ENCODE measurements around the gene LARGE1. TPM values are rescaled to one million over a fixed set of nuclear protein-coding genes. Genes with fewer than 3 reads are reported as not detected.

LARGE1 gene
- total RNA-seq, 2 experiments from 2014 or later = 0.69 to 1.1 TPM

DNA sequence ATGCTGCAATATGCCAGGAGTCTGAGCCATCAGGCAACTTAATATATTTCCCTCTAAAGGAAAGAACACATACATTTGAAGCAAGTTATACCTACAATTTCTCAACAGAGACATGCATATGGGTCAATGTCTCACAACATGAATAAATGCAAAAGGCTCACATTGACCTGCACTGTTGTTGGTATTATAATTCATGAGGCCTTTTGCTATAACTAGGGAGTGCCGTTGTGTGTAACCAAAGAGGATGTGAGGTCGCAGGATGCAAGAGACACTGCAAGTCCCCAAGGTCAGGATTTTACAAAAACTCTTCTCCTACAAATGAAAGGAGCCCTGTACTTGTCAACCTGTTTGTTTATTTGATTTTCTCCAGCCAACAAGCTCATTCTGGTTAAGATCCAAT is 250.5 kb downstream of the LARGE1 start:
- DNase-seq = no peak
- intact Hi-C loops (cut with micrococcal nuclease) = no loop called here
- Mint-ChIP-seq H3K27ac (no peak overlapping the region), H3K4me1 (ENCODE audit: low read depth) (no peaks in the 10 kb centered on the region), H3K36me3 (ENCODE audit: low read depth) (no peaks in the 10 kb centered on the region), H3K9me3 (no peaks in the 10 kb centered on the region), H3K27me3 (ENCODE audit: low read depth) (peaks cover 2% of the 10 kb centered on the region), H3K4me3 (no peak overlapping the region)
- CTCF ChIA-PET = no interaction called here

DNA sequence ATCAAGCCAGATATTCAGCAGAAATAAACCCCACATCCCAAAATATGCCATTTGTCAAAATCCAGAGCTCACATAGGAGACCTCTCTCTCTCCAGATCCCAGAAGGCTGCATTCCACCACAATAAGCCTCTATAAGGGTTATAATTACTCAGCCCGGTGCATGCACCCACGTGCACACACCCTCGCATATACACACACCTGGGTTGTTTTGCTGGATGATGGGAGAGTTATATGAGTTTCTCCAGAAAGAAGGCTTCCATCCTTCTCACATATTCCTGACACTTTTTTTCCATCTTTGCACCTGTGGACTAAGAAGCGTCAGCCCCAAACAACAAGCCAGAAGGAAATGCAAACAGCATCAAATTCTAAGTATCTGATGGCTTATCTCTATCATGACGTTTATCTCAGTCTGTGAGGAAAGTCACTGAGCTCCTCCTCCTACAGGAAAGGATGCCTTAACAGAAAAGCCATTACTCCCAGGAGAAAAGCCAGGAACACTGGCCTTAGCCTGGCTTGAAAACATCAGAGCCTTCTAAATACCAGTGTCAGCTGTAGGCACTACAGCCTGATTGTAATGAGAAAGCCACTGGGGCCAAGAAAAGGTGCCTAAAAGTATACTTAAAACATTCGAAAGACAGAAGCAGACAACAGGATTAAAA is 253.2 kb downstream of the LARGE1 start:
- Mint-ChIP-seq H3K27ac (no peak overlapping the region), H3K9me3 (no peaks in the 10 kb centered on the region), H3K4me1 (ENCODE audit: low read depth) (no peaks in the 10 kb centered on the region), H3K27me3 (ENCODE audit: low read depth) (peaks cover 2% of the 10 kb centered on the region), H3K4me3 (no peak overlapping the region), H3K36me3 (ENCODE audit: low read depth) (no peaks in the 10 kb centered on the region)
- intact Hi-C loops (cut with micrococcal nuclease) = no loop called here
- CTCF ChIA-PET = no interaction called here
- DNase-seq = no peak

DNA sequence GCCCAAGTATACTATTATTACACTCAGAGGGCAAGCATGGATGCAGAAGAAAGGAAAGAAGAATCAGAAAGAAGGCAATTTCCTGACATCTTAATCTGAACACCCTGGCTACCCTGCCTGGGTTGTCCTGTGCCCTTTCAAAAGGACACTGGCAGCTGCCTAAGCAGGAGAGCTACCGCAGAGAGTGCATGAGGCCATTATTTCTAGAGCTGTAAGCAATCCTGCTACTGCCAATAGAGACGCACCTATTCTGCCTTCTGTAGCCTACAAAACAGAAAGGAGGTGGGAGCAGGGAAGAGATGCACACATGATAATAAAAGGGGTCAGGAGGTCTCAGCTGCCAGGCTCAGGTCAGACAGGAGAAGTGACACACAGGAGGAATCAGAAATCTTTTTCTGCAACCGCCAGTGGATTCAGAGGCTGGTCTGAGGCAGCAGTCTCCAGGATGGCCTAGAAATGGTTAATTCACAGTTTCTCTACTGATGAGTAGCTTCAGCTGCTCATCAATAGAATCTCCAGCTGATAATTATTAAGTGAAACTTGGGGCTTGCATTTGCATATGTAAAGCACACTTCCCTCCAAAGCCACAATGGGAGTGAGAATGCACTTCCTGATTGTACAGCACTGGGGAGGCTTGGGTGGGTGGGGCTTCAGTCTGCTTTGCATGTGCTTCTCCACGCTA is 253.9 kb downstream of the LARGE1 start:
- no peak overlapping the region for H3K27ac Mint-ChIP-seq

DNA sequence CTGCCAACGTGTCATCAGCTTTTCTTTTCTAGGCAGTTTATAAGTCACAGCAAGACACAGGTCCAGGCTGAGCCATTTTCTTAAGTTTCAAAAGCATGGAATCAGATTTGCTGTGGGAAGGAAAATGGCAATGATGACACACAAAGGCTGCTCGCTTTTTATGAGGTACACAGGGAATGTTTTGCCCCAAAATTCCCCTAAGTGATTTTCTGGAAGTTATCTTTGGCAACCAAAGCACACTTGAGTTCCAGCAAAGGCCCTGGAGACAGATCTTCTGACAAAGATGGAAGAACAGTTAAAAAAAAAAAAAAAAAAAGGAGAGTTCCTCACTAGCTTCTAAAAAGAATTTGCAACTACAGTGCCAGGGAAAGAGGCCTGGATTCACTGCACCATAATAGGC is 260.8 kb downstream of the LARGE1 start:
- no peak overlapping the region for H3K27ac Mint-ChIP-seq
- DNase-seq = no peak
- H3K36me3 Mint-ChIP-seq (ENCODE audit: low read depth) = no peaks in the 10 kb centered on the region
- no peak overlapping the region for H3K4me3 Mint-ChIP-seq
- CTCF ChIA-PET = no interaction called here
- H3K4me1 Mint-ChIP-seq (ENCODE audit: low read depth) = no peaks in the 10 kb centered on the region
- H3K27me3 Mint-ChIP-seq (ENCODE audit: low read depth) = no peaks in the 10 kb centered on the region
- intact Hi-C loops (cut with micrococcal nuclease) = no loop called here
- peaks cover 15% of the 10 kb centered on the region for H3K9me3 Mint-ChIP-seq

More for the DNA sequence above, 253.9 kb downstream of the LARGE1 start:
- Mint-ChIP-seq H3K4me1 (ENCODE audit: low read depth) (no peaks in the 10 kb centered on the region), H3K9me3 (no peaks in the 10 kb centered on the region), H3K4me3 (no peak overlapping the region), H3K27me3 (ENCODE audit: low read depth) (peaks cover 2% of the 10 kb centered on the region), H3K36me3 (ENCODE audit: low read depth) (no peaks in the 10 kb centered on the region)
- CTCF ChIA-PET = no interaction called here
- intact Hi-C loops (cut with micrococcal nuclease) = no loop called here
- DNase-seq = no peak

DNA sequence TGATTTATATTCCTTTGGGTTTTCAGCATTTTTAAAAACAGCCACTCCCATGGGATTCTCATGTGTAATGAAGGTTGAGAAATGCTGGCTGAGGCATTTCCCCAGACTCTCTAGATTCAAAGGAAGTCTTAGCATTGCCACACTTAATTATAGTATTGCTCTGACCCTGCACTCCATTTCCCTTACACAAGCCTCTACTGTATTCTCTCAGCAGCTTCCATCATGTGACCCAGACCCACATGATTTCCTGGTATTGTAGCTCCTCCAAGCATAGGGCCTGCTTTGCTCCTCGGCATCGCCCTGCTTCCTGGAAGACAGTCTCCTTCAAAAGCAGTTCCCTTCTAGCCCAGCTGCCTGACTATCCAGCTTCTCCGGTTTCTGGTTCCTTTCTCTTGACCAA is 261.5 kb downstream of the LARGE1 start:
- H3K9me3 Mint-ChIP-seq = peaks cover 18% of the 10 kb centered on the region
- DNase-seq = no peak
- intact Hi-C loops (cut with micrococcal nuclease) = no loop called here
- no peaks in the 10 kb centered on the region for H3K27me3 Mint-ChIP-seq (ENCODE audit: low read depth)
- H3K4me1 Mint-ChIP-seq (ENCODE audit: low read depth) = no peaks in the 10 kb centered on the region
- H3K4me3 Mint-ChIP-seq = no peak overlapping the region
- CTCF ChIA-PET = no interaction called here
- no peaks in the 10 kb centered on the region for H3K36me3 Mint-ChIP-seq (ENCODE audit: low read depth)
- no peak overlapping the region for H3K27ac Mint-ChIP-seq

DNA sequence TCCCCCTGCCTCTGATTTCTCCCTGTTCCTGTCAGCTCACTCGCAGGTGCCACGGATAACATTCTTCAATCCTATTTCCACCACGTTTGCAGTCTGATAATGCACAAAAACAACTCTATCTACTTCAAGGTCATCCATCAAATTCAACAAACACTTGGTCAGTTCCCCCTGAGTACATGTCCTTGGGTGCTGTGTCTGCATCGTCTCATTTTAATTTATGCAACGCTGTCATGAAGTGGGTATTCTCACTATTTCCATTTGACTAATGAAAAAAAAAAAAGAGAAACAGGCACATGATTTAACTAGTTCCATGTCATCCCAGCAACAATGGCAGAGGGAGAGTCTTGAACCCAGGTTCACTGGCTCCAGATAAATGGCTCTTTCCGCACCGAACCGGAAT is 262.6 kb downstream of the LARGE1 start:
- H3K4me3 Mint-ChIP-seq = no peak overlapping the region
- no peaks in the 10 kb centered on the region for H3K4me1 Mint-ChIP-seq (ENCODE audit: low read depth)
- intact Hi-C loops (cut with micrococcal nuclease) = no loop called here
- no peaks in the 10 kb centered on the region for H3K36me3 Mint-ChIP-seq (ENCODE audit: low read depth)
- no peaks in the 10 kb centered on the region for H3K27me3 Mint-ChIP-seq (ENCODE audit: low read depth)
- no peak overlapping the region for H3K27ac Mint-ChIP-seq
- CTCF ChIA-PET = no interaction called here
- DNase-seq = no peak
- peaks cover 18% of the 10 kb centered on the region for H3K9me3 Mint-ChIP-seq

DNA sequence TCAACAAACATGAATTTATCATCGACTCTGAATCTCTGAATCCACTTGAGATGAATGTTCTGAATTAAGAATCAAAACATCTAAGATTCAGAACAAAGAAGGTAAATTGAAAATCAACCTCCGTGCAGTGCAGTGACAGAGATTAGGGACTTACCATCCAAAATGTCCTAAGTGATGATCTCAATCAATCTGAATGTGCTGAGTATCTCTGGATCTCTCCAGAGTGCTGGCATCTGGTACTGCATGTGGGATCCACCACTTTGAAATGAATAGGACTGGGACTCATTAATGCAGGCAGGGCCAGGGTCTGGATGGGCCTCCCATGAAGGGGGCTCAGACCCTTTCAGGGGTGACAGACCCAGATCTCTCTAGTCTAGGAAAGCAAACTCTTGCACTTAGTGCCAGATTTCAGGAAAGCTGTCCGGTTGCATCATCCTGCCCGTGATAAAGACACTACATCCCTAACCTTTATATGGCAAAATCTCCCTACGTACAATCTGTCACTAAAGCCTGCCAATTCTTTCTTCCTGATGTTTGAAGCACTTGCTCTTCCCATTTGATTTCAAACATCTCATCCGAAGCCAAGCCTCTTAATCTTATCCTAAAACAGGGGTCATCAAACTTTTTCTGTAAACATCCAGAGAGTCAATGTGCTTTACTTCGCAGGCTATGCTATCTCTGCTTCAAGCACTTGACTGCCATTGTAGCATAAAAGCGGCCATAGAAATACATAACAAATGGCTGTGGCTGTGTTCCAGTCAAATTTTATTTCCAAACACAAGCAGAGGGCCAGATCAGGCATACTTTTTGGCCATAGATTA is 263.3 kb downstream of the LARGE1 start:
- H3K9me3 Mint-ChIP-seq = peaks cover 19% of the 10 kb centered on the region
- CTCF ChIA-PET = no interaction called here
- DNase-seq = no peak
- H3K4me1 Mint-ChIP-seq (ENCODE audit: low read depth) = no peaks in the 10 kb centered on the region
- intact Hi-C loops (cut with micrococcal nuclease) = no loop called here
- H3K4me3 Mint-ChIP-seq = no peak overlapping the region
- no peaks in the 10 kb centered on the region for H3K27me3 Mint-ChIP-seq (ENCODE audit: low read depth)
- no peak overlapping the region for H3K27ac Mint-ChIP-seq
- no peaks in the 10 kb centered on the region for H3K36me3 Mint-ChIP-seq (ENCODE audit: low read depth)

DNA sequence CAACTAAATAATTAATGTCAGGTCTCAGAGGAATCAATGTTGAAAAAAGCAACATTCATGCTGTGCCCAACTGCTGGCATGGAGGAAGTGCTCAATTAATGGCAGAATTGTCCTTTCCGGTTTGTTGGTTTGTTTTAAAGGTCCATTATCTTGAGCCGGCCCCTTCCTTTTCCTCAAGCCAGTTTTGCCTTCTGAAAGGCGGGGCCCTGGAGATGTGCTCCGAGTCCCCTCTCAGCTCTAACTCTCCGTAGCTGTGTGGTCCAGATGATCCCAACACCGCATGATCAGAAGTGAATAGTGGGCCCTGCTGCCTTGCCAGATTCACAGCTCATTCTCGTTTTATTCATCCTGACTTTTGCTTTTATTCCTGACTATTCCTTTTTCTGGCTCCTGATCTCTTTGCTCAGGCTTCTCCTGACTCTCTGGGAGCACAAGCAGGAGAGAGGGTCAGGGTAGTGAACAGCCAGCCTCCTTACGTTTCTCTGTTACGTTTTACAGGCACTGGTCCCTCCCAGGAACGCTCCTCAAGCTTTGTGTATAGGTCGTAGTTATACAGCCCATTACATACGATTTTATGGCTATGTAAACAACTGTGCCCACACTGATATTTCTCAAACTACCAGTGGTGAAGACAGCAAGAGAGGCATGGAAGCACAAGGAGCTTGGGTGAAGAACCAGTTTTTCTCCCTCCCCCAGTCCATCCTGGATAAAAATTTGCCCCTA is 265.9 kb downstream of the LARGE1 start:
- Mint-ChIP-seq H3K36me3 (ENCODE audit: low read depth) (peaks cover 1% of the 10 kb centered on the region), H3K27me3 (ENCODE audit: low read depth) (no peaks in the 10 kb centered on the region), H3K27ac (no peak overlapping the region), H3K9me3 (peaks cover 19% of the 10 kb centered on the region), H3K4me3 (no peak overlapping the region), H3K4me1 (ENCODE audit: low read depth) (no peaks in the 10 kb centered on the region)
- CTCF ChIA-PET = no interaction called here
- DNase-seq = no peak
- intact Hi-C loops (cut with micrococcal nuclease) = no loop called here

DNA sequence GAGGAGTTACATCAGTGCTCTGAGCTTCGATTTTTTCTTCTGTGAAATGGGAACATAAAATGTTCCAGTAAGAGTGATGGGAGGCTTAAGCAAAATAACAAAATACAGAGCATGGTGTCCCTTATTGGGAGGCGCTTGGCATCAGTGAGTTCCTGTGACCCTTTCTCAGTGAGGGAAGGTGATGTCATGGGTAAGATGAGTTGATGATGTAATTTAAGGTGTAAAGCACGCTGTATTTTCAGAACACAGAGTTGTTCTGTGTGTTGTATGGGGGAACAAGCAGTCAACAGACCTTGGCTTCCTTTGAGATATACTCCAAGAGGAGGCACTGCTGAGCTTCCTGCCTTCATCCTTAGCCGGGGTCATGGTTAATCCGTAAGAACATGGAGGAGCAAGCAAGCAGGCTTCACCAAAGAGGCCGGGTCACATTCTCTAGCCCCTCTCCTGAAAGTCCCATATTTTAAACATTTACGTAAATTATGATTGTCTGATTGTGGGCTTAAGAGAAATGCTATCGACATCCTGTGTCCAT is 266.7 kb downstream of the LARGE1 start:
- H3K36me3 Mint-ChIP-seq (ENCODE audit: low read depth) = peaks cover 1% of the 10 kb centered on the region
- no peak overlapping the region for H3K27ac Mint-ChIP-seq
- DNase-seq = no peak
- no peak overlapping the region for H3K4me3 Mint-ChIP-seq
- peaks cover 21% of the 10 kb centered on the region for H3K9me3 Mint-ChIP-seq
- no peaks in the 10 kb centered on the region for H3K4me1 Mint-ChIP-seq (ENCODE audit: low read depth)
- intact Hi-C loops (cut with micrococcal nuclease) = no loop called here
- no peaks in the 10 kb centered on the region for H3K27me3 Mint-ChIP-seq (ENCODE audit: low read depth)
- CTCF ChIA-PET = no interaction called here

DNA sequence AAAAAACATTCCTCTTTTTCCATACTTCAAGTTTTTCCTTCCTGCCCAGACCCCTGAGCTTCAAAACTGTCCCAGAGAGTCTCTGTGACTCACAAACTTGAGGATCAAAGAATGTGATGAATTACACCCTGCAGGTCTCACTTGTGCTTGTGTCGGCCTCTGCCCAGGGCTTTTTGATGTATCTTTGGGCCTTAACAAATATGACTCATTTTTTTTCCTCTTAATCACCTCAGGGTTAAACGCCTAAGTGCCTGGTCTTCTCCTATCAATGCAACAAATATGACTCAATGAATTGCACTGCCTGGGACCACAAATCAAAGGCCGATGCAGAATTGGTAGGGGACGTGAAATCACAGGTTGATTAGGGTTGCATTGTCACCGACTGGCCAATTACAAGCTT is 267.7 kb downstream of the LARGE1 start:
- Mint-ChIP-seq H3K27me3 (ENCODE audit: low read depth) (no peaks in the 10 kb centered on the region), H3K36me3 (ENCODE audit: low read depth) (peaks cover 1% of the 10 kb centered on the region)
- CTCF ChIA-PET = interaction anchor here (0.8 kb wide), 1 partner anchor 134 kb away, joined by 3 read pairs; no protein-coding TSS in a partner anchor

DNA sequence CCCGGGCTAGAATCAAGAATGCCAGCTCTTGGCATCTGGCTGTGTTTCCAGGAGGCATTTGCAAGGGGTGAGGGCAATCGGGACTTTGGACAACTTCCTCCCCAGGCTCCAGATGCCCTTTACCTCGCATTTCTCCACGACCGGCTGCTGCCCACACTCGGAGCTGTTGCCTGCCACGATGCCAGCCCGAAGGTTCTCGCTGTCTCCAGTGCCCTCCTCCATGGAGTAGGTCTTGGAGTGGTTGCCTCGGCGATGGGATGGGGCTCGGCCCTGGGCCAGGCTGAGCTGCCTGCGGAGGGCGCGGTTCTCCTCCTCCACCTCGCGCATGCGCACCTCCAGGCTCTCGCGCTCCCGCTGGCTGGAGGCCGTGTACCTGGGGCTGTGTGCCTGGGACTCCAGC is 270.0 kb downstream of the LARGE1 start:
- H3K36me3 Mint-ChIP-seq (ENCODE audit: low read depth) = peaks cover 1% of the 10 kb centered on the region
- no peak for DNase-seq
- intact Hi-C loops (cut with micrococcal nuclease) = no loop called here
- no peaks in the 10 kb centered on the region for H3K27me3 Mint-ChIP-seq (ENCODE audit: low read depth)
- CTCF ChIA-PET = no interaction called here
- no peaks in the 10 kb centered on the region for H3K4me1 Mint-ChIP-seq (ENCODE audit: low read depth)
- peaks cover 14% of the 10 kb centered on the region for H3K9me3 Mint-ChIP-seq
- H3K4me3 Mint-ChIP-seq = no peak overlapping the region
- no peak overlapping the region for H3K27ac Mint-ChIP-seq

More for the DNA sequence above, 267.7 kb downstream of the LARGE1 start:
- H3K9me3 Mint-ChIP-seq = peaks cover 19% of the 10 kb centered on the region
- intact Hi-C loops (cut with micrococcal nuclease) = no loop called here
- no peak for DNase-seq
- H3K4me3 Mint-ChIP-seq = no peak overlapping the region
- no peaks in the 10 kb centered on the region for H3K4me1 Mint-ChIP-seq (ENCODE audit: low read depth)
- H3K27ac Mint-ChIP-seq = no peak overlapping the region

DNA sequence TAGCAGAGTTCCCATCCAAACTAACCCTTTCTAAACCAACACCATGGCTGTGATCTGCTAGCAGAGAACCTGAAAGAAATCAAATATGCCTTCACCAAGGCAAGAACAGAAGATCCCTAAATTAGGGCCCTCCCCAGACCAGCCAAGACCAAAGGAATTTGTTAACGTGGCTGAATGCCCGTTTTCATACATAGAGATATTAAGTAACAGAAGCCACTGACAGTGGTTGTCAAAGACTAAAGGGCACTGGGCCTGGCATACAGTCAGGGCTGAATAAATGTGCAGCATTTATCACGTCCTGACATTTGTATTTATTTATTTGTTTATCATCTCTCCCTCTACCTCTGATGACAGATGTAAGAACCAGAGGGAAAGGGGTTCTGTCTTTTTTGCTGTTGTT is 271.8 kb downstream of the LARGE1 start:
- peaks cover 1% of the 10 kb centered on the region for H3K36me3 Mint-ChIP-seq (ENCODE audit: low read depth)
- H3K4me3 Mint-ChIP-seq = no peak overlapping the region
- no peaks in the 10 kb centered on the region for H3K27me3 Mint-ChIP-seq (ENCODE audit: low read depth)
- no peak overlapping the region for H3K27ac Mint-ChIP-seq
- no peak for DNase-seq
- H3K9me3 Mint-ChIP-seq = peaks cover 20% of the 10 kb centered on the region
- CTCF ChIA-PET = no interaction called here
- intact Hi-C loops (cut with micrococcal nuclease) = no loop called here
- H3K4me1 Mint-ChIP-seq (ENCODE audit: low read depth) = no peaks in the 10 kb centered on the region
